Stimulated activated naive CD8-positive, alpha-beta T cell treated with anti-CD3 and anti-CD28 coated beads, Interleukin-15, amount 100 ng/mL, for 72 hours (primary cell): ENCODE measurements around the gene IFT80.
"Not testable (repeated sequence)": the region's sequence is repeated elsewhere in the genome, so short reads cannot be mapped to it uniquely, and the experiment has no call there.

Experiments
- ATAC-seq: fragments of 150-1000 bp; cut with Tn5 transposase; 2 replicates; pipeline ENCODE4 v1.10.0; 2021; ENCODE audit warnings: mild to moderate bottlenecking, moderate library complexity
- DNase-seq, 2 donors: peaks; one replicate each; pipeline ENCODE4 v3.0.0; 2021 to 2022
- H3K27ac Mint-ChIP-seq, 2 donors: one replicate each; pipeline ENCODE4 v1.8.0; 2022; ENCODE audit warnings: mild to moderate bottlenecking in 2 of 2, mixed read lengths in 2 of 2, moderate library complexity in 2 of 2
- H3K27me3 Mint-ChIP-seq: one replicate; pipeline ENCODE4 v1.8.0; 2022; ENCODE audit warnings: mixed read lengths
- H3K4me1 Mint-ChIP-seq: one replicate; pipeline ENCODE4 v1.8.0; 2022; ENCODE audit warnings: mild to moderate bottlenecking, mixed read lengths
- H3K4me3 Mint-ChIP-seq, 2 donors: one replicate each; pipeline ENCODE4 v1.8.0; 2022; ENCODE audit warnings: mild to moderate bottlenecking in 2 of 2, mixed read lengths in 2 of 2, moderate library complexity in 1 of 2
- H3K9me3 Mint-ChIP-seq, 2 donors: one replicate each; pipeline ENCODE4 v1.8.0; 2022; ENCODE audit warnings: mixed read lengths in 2 of 2

Gene IFT80

GRCh38 chr3:160379628-160380214, 19.3 kb downstream of the IFT80 start:
- Mint-ChIP-seq H3K9me3 (no peaks in the 10 kb centered on the region), H3K4me3 (no peak overlapping the region), H3K4me1 (no peaks in the 10 kb centered on the region), H3K27ac (no peak overlapping the region), H3K27me3 (no peaks in the 10 kb centered on the region)
- DNase-seq = no peak
- ATAC-seq = no peak

- no peak overlapping the region for H3K27ac Mint-ChIP-seq
- ATAC-seq (no peak), DNase-seq (no peak)
- H3K4me3 Mint-ChIP-seq = no peak overlapping the region
- no peaks in the 10 kb centered on the region for H3K4me1 Mint-ChIP-seq
- H3K9me3 Mint-ChIP-seq = no peaks in the 10 kb centered on the region
- H3K27me3 Mint-ChIP-seq = no peaks in the 10 kb centered on the region
Measured at GRCh38 chr3:160378331-160379109, 20.5 kb downstream of the IFT80 start.

- no peak for ATAC-seq
- Mint-ChIP-seq H3K27ac (no peak overlapping the region), H3K4me3 (no peak overlapping the region), H3K9me3 (no peaks in the 10 kb centered on the region), H3K4me1 (no peaks in the 10 kb centered on the region), H3K27me3 (no peaks in the 10 kb centered on the region)
- DNase-seq = no peak
Measured at GRCh38 chr3:160376681-160377080, 22.3 kb downstream of the IFT80 start.

DNA sequence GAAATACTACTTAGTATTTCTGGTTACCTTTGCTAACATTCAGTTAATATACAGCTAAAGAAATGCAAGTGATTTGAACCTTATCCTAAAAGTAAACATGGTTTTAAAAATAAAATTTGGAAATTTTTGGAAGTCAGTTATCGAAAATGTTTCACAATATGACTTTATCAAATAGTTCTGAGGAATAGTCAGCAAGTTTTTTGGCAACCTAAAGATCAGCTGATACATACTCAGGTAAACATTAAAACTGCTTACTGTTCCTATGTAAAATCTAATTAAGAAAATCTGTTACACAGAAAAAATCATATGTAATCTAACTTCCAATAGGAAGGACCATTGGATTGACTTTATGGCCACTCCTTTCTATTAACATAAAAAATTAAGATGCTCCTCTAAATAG, 24.1 kb downstream of the IFT80 start:
- H3K27me3 Mint-ChIP-seq = no peaks in the 10 kb centered on the region

GRCh38 chr3:160374472-160374871, 24.6 kb downstream of the IFT80 start:
- Mint-ChIP-seq H3K4me3 (no peak overlapping the region), H3K27me3 (no peaks in the 10 kb centered on the region), H3K27ac (no peak overlapping the region), H3K9me3 (no peaks in the 10 kb centered on the region), H3K4me1 (peaks cover 17% of the 10 kb centered on the region)
- DNase-seq (no peak), ATAC-seq (no peak)

More for the DNA sequence above, 24.1 kb downstream of the IFT80 start:
- peaks cover 14% of the 10 kb centered on the region for H3K4me1 Mint-ChIP-seq
- no peak overlapping the region for H3K27ac Mint-ChIP-seq
- H3K4me3 Mint-ChIP-seq = no peak overlapping the region
- DNase-seq = no peak
- no peaks in the 10 kb centered on the region for H3K9me3 Mint-ChIP-seq
- no peak for ATAC-seq

DNA sequence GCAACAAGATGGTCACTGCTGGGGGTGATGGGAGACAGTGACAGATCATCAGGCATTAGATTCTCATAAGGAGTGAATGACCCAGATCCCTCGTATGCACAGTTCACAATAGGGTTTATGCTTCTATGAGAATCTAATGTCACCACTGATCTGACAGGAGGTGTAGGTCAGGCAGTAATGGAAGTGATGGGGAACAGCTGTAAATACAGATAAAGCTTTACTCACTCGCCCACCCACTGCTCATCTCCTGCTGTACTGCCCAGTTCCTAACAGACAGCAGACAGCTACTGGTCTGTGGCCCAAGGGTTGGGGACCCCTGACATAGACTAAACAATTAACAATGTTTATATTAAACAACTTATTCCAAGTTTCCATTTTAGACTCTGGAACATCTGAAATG, 25.4 kb downstream of the IFT80 start:
- Mint-ChIP-seq H3K4me3 (no peak overlapping the region), H3K9me3 (no peaks in the 10 kb centered on the region), H3K27me3 (no peaks in the 10 kb centered on the region), H3K27ac (no peak overlapping the region), H3K4me1 (peaks cover 17% of the 10 kb centered on the region)
- ATAC-seq (no peak), DNase-seq (no peak)

DNA sequence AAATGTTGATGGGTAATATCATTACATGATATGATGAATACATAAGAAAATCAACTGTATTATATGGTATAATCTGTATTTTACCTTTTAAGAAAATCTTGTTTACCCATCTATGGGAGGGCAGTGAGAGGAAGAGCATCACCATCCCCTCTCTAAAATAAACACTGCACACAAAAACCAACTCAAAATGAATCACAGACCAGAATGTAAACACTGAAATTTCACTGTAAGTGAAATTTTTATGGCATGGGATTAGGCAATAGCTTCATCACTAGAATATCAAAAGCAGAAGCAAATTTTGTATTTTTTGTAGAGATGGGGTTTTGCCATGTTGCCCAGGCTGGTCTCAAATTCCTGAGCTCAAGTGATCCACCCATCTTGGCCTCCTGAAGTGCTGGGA, 26.2 kb downstream of the IFT80 start:
- H3K4me1 Mint-ChIP-seq = peaks cover 17% of the 10 kb centered on the region
- H3K27ac Mint-ChIP-seq = no peak overlapping the region
- ATAC-seq (no peak), DNase-seq (no peak)
- H3K9me3 Mint-ChIP-seq = no peaks in the 10 kb centered on the region
- no peaks in the 10 kb centered on the region for H3K27me3 Mint-ChIP-seq
- H3K4me3 Mint-ChIP-seq = no peak overlapping the region

DNA sequence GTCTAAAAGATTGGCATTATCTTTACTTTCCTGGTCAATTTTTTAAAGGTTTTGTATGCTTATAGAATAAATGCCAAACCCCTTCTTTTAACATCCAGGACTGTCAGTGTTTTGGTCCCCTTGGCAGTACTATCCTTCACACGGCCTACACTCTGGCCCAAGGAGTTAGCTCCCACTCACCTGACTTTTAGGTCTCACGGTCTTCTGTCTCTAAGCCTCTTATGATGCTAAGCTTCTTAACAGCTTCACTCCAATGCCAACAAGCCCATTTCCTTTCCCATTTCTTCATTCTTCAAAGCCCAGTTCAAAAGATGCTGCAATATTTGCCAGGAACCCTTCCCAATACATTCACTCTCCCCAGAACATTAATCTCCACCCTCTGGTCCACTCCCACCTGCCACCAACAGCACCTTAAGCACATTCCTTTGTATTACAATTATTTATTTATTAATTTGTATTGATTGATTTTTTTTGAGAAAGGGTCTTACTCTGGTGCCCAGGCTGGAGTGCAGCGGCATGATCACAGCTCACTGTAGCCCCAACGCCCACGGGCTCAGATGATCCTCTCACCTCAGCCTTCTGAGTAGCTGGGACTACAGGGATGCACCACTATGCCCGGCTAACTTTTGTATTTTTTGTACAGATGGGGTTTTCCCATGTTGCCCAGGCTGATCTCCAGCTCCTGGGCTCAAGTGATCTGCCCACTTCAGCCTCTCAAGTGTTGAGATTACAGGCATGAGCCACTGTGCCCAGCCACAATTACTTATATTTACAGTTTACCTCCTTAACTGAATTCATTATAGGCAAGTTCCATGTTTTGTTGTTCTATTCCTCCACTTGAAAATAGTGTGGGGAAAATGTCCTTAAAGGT, 27.8 kb downstream of the IFT80 start:
- no peak for DNase-seq
- no peaks in the 10 kb centered on the region for H3K9me3 Mint-ChIP-seq
- H3K4me1 Mint-ChIP-seq = peaks cover 17% of the 10 kb centered on the region
- no peaks in the 10 kb centered on the region for H3K27me3 Mint-ChIP-seq
- H3K4me3 Mint-ChIP-seq = no peak overlapping the region
- H3K27ac Mint-ChIP-seq = peak overlapping the region in 1 of 2 donors; percentile 54
- no peak for ATAC-seq

- Mint-ChIP-seq H3K27me3 (no peaks in the 10 kb centered on the region), H3K9me3 (no peaks in the 10 kb centered on the region), H3K4me1 (peaks cover 17% of the 10 kb centered on the region), H3K4me3 (no peak overlapping the region), H3K27ac (peak overlapping the region in 1 of 2 donors; percentile 76)
- ATAC-seq = no peak
- no peak for DNase-seq
Measured at GRCh38 chr3:160369784-160370183, 29.2 kb downstream of the IFT80 start.

- no peaks in the 10 kb centered on the region for H3K27me3 Mint-ChIP-seq
- no peak overlapping the region for H3K27ac Mint-ChIP-seq
- ATAC-seq (no peak), DNase-seq (no peak)
- H3K4me3 Mint-ChIP-seq = no peak overlapping the region
- H3K4me1 Mint-ChIP-seq = peaks cover 17% of the 10 kb centered on the region
- no peaks in the 10 kb centered on the region for H3K9me3 Mint-ChIP-seq
Measured at GRCh38 chr3:160368804-160369203, 30.2 kb downstream of the IFT80 start.

DNA sequence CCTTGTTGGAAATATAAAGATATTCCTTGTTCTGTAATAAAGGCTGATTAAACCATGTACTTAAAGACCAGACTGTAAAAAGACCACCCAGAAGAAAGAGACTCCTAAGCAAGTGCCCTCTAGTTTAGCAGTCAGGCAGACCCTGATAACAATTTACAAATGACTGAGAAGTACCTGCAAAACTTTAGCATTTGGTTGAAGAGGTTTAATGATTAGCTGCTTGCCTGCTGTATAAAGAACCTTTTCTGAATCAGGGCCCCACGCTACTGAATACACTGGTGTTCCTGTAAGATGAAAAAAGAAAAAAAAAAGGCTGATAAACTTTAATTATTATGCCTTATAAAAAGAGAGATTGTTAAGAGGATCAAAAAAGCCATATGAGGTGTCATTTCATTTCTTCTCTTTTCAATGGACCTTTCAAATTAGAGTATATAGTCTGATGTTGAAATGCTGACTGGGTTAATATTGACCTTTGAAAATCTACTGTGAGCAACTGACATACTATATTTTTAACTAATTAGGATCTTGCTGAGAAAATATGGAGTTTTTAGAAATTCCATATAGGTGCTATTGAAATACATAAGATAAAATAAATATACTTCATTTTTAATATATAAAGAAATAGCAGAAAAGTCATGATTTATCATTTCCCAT, 33.0 kb downstream of the IFT80 start:
- ATAC-seq = no peak
- no peaks in the 10 kb centered on the region for H3K9me3 Mint-ChIP-seq

DNA sequence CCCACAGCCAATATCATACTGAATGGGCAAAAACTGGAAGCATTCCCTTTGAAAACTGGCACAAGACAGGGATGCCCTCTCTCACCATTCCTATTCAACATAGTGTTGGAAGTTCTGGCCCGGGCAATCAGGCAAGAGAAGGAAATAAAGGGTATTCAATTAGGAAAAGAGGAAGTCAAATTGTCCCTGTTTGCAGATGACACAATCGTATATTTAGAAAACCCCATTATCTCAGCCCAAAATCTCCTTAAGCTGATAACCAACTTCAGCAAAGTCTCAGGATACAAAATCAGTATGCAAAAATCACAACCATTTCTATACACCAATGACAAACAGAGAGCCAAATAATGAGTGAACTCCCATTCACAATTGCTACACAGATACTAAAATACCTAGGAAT, 36.1 kb downstream of the IFT80 start:
- H3K27ac Mint-ChIP-seq, DNase-seq, H3K27me3 Mint-ChIP-seq, H3K9me3 Mint-ChIP-seq, H3K4me1 Mint-ChIP-seq, ATAC-seq, H3K4me3 Mint-ChIP-seq: not testable (repeated sequence)

More for the DNA sequence above, 33.0 kb downstream of the IFT80 start:
- Mint-ChIP-seq H3K27me3 (no peaks in the 10 kb centered on the region), H3K4me1 (peaks cover 13% of the 10 kb centered on the region), H3K4me3 (no peak overlapping the region), H3K27ac (no peak overlapping the region)
- no peak for DNase-seq

- ATAC-seq (no peak), DNase-seq (no peak)
- no peak overlapping the region for H3K4me3 Mint-ChIP-seq
- no peaks in the 10 kb centered on the region for H3K4me1 Mint-ChIP-seq
- H3K27me3 Mint-ChIP-seq = no peaks in the 10 kb centered on the region
- no peak overlapping the region for H3K27ac Mint-ChIP-seq
- no peaks in the 10 kb centered on the region for H3K9me3 Mint-ChIP-seq
Measured at GRCh38 chr3:160355826-160356225, 43.2 kb downstream of the IFT80 start.

DNA sequence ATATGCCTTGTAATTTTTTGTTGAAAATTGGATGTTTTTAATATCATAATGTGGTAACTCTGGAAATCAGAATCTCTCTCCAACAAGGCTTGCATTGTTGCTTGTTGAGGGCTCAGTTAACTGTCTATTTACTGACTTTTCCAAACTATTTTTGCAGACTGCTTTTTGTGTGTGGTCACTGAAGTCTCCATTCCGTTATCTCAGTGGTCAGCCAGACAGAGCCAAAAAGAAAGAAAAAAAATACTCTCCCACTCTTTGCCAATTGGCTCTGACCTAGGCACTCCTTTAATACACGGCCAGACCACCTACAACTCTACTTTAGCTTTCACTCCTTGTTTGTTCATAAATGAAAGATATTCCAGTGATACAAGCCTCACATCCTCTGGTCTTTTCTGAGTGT, 52.5 kb downstream of the IFT80 start:
- DNase-seq (no peak), ATAC-seq (no peak)
- Mint-ChIP-seq H3K27ac (no peak overlapping the region), H3K4me1 (no peaks in the 10 kb centered on the region), H3K4me3 (no peak overlapping the region), H3K9me3 (no peaks in the 10 kb centered on the region), H3K27me3 (no peaks in the 10 kb centered on the region)

- no peaks in the 10 kb centered on the region for H3K27me3 Mint-ChIP-seq
- no peaks in the 10 kb centered on the region for H3K9me3 Mint-ChIP-seq
- H3K27ac Mint-ChIP-seq = no peak overlapping the region
- no peaks in the 10 kb centered on the region for H3K4me1 Mint-ChIP-seq
- ATAC-seq (no peak), DNase-seq (no peak)
- no peak overlapping the region for H3K4me3 Mint-ChIP-seq
Measured at GRCh38 chr3:160343132-160343531, 55.9 kb downstream of the IFT80 start.
